Neural crest cell (in vitro differentiated cells): Measurements from ENCODE around the gene PRKCE. TPM values are rescaled to one million over a fixed set of nuclear protein-coding genes. Genes with fewer than 3 reads are reported as not detected.

Experiments
- DNase-seq: peaks from one replicate; pipeline ENCODE4 v3.0.0; 2021; ENCODE audit warnings: low read depth, mixed read lengths, low spot score
- H3K27ac Mint-ChIP-seq: one replicate; pipeline ENCODE4 v1.8.0; 2021; ENCODE audit warnings: mild to moderate bottlenecking, mixed read lengths; ENCODE audit not compliant: unreplicated experiment
- H3K27me3 Mint-ChIP-seq: 2 replicates; pipeline ENCODE4 v1.8.0; 2021; ENCODE audit warnings: low read depth, mild to moderate bottlenecking, mixed read lengths
- H3K36me3 Mint-ChIP-seq: 2 replicates; pipeline ENCODE4 v1.8.0; 2021; ENCODE audit warnings: low read depth, mild to moderate bottlenecking, mixed read lengths
- H3K4me1 Mint-ChIP-seq: 2 replicates; pipeline ENCODE4 v1.8.0; 2021; ENCODE audit warnings: mixed read lengths
- H3K4me3 Mint-ChIP-seq: one replicate; pipeline ENCODE4 v1.8.0; 2021; ENCODE audit warnings: mild to moderate bottlenecking, mixed read lengths
- H3K9me3 Mint-ChIP-seq: 2 replicates; pipeline ENCODE4 v1.8.0; 2021; ENCODE audit warnings: mixed read lengths
- CTCF ChIP-seq: fragments of 200-600 bp; sonication (generic); conservative IDR thresholded peaks from 2 replicates; pipeline ENCODE4 v1.5.0; 2021; ENCODE audit warnings: antibody characterized with exemption, mild to moderate bottlenecking
- total RNA-seq: library from RNA; stranded (reverse); gene quantifications from 2 replicates; pipeline ENCODE4 v1.2.1, GENCODE V29; 2021

PRKCE gene
- total RNA-seq, 1 donor from 2014 or later, result 15.6 TPM

GRCh38 chr2:46002507-46002883 lies 351.0 kb downstream of the PRKCE start:
- no peak for DNase-seq
- Mint-ChIP-seq H3K27me3 (no peaks in the 10 kb centered on the region), H3K4me3 (no peak overlapping the region), H3K36me3 (peaks cover 14% of the 10 kb centered on the region), H3K27ac (no peak overlapping the region), H3K9me3 (no peaks in the 10 kb centered on the region), H3K4me1 (no peaks in the 10 kb centered on the region)
- no peak for TF ChIP-seq CTCF

DNA sequence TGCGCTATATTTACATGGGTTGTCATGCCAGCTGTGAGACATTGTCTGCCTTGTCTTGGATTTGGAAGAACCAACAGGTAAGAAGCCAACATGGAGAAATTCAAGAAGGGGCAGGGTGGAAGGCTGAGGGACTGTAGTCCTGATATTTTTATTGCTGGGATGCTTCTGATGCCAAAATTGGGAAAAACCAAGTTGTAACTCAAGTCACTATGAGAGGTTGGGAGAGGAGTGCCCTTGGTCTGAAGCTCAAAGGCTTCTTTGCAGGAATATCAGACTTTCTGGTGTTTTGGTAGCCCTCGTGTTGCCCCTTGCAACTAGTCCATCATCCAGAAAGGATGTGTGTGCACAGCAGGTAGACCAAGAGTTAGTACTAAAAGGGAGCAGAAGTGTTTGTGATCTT lies 351.5 kb downstream of the PRKCE start:
- no peaks in the 10 kb centered on the region for H3K27me3 Mint-ChIP-seq
- H3K4me3 Mint-ChIP-seq, result no peak overlapping the region
- peaks cover 14% of the 10 kb centered on the region for H3K36me3 Mint-ChIP-seq
- H3K9me3 Mint-ChIP-seq, result no peaks in the 10 kb centered on the region
- H3K4me1 Mint-ChIP-seq, result no peaks in the 10 kb centered on the region
- TF ChIP-seq CTCF, result no peak
- H3K27ac Mint-ChIP-seq, result no peak overlapping the region
- no peak for DNase-seq

GRCh38 chr2:46003903-46004473 lies 352.5 kb downstream of the PRKCE start:
- Mint-ChIP-seq H3K4me3 (no peak overlapping the region), H3K27me3 (no peaks in the 10 kb centered on the region), H3K36me3 (peaks cover 14% of the 10 kb centered on the region), H3K4me1 (no peaks in the 10 kb centered on the region), H3K9me3 (no peaks in the 10 kb centered on the region), H3K27ac (no peak overlapping the region)
- no peak for DNase-seq
- no peak for TF ChIP-seq CTCF

- peaks cover 15% of the 10 kb centered on the region for H3K36me3 Mint-ChIP-seq
- no peaks in the 10 kb centered on the region for H3K9me3 Mint-ChIP-seq
- TF ChIP-seq CTCF, result no peak
- H3K27ac Mint-ChIP-seq, result no peak overlapping the region
- DNase-seq, result no peak
- H3K4me3 Mint-ChIP-seq, result no peak overlapping the region
- H3K27me3 Mint-ChIP-seq, result no peaks in the 10 kb centered on the region
- H3K4me1 Mint-ChIP-seq, result no peaks in the 10 kb centered on the region
Measured at GRCh38 chr2:46006473-46007025, 355.1 kb downstream of the PRKCE start.

DNA sequence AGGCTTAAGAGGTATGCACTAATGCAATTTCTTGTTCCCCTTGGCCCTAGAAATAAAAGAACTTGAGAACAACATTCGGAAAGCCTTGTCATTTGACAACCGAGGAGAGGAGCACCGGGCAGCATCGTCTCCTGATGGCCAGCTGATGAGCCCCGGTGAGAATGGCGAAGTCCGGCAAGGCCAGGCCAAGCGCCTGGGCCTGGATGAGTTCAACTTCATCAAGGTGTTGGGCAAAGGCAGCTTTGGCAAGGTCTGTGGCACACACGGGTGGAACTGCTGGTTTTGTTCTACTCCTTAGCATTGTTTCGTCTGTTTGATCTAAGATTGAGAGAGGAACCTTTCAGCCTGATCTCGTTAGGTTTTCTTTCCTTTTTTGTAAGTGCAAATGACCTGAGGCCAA lies 355.9 kb downstream of the PRKCE start:
- no peaks in the 10 kb centered on the region for H3K27me3 Mint-ChIP-seq
- DNase-seq, result no peak
- no peaks in the 10 kb centered on the region for H3K4me1 Mint-ChIP-seq
- H3K36me3 Mint-ChIP-seq, result peaks cover 18% of the 10 kb centered on the region
- H3K9me3 Mint-ChIP-seq, result no peaks in the 10 kb centered on the region
- no peak overlapping the region for H3K27ac Mint-ChIP-seq
- no peak overlapping the region for H3K4me3 Mint-ChIP-seq
- no peak for TF ChIP-seq CTCF
